SKM-1 treated with dmso at 0.1 percent for 144 hours (cell line): ENCODE data around the gene SSNA1.

Source experiments
- DNase-seq: peaks from one replicate; lab custom pipeline; 2025; ENCODE audit not compliant: unreplicated experiment; lab: John Stamatoyannopoulos, UW

SSNA1 gene

GRCh38 chr9:137182836-137183235 lies 5.6 kb upstream of the SSNA1 start:
- no peak for DNase-seq

GRCh38 chr9:137183980-137184595 lies 4.4 kb upstream of the SSNA1 start:
- no peak for DNase-seq

GRCh38 chr9:137184881-137185660 lies 3.4 kb upstream of the SSNA1 start:
- DNase-seq: no peak

DNA sequence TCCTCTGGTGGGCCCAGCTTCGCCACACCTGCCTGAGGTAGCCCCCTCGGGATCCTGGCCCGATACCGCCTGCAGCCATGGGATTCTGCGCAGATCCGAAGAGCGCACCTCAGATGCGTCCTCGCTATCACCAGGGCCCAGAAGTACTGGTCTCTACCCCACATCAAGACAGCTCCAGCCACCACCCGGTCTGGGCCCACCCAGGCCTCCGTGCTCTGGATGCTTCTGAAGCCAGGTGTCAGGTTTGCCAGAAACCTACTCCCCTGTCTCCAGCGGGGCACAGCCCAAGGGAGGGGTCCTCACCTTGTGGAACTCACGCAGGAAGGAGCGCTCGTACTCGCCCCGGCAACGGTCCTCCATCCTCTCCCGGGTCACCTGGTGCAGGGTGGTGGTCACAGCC lies 2.6 kb upstream of the SSNA1 start:
- DNase-seq: no peak

GRCh38 chr9:137186385-137186784 lies 2.1 kb upstream of the SSNA1 start:
- DNase-seq: no peak

GRCh38 chr9:137187386-137187785 lies 1.1 kb upstream of the SSNA1 start:
- no peak for DNase-seq

GRCh38 chr9:137188086-137188489 lies 388 bp upstream of the SSNA1 start:
- no peak for DNase-seq

DNA sequence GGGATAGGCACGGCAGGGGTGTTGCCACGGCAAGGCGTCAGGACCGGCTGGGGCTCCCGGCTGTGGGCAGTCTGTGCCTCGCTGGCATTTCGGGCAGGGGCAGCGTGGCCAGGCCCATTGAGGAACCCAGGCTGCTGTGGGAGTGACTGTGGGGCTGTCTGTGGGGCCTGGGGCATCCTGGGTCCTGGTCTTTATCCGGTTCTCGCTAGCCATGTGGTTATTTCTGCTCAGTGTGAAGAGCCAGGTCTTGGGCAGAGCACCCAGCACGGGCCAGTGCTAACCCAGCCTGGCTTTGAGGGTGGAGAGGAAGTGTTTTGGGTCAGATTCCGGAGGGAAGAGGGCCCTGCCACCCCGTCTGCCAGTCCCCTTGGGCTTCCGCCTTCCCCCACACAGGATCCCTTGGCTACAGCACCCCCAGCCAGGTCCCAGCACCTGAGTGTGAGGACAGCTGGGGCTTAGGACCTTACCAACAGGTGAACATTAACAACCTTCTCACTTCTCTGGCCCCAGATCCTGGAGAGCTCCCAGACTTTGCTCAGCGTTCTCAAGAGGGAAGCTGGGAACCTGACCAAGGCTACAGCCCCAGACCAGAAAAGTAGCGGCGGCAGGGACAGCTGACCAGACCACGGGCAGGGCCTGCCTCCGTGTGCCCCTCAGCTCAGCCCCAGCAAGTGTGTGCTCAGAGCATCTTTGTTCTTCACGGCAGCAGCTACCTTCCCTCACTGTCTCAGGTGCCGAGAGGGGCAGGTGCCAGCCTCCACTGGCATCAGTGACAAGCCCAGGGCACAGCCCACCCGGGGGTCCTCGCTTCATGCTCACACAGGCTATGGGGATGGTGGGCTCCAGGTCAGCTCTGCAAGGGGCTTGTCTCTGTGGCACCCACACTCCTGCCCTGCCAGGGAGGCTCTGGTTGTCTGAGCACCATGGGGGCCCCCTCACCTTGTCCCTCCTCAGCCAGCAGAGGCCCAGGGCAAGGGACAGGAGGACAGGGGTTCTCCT lies 1.1 kb downstream of the SSNA1 start:
- no peak for DNase-seq

DNA sequence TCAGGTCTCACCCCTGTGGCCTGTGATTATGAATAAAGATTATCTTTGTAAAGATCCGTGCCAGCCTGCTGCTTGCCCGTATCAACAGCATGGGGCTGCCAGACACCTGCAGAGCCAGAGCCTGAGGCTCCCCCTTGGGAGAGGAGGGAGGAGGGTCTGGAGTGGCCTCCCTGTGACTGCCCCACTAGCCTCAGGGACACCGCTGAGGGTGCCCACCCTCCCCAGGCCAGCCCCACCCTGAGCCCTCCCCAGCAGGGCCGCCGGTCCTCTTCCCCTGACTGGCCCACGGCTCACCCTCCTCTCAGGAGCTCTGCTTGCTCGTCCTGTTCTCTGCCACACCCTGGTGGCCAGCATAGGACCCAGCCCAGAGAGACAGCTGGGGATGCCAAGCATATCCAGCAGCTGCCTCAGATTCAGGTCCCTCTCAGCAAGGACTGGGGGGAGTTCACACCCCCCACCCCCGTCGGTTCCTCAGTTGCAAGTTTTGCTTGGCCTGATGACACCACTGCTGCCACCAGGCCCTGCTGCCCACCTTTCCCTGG lies 1.9 kb downstream of the SSNA1 start:
- no peak for DNase-seq

GRCh38 chr9:137191245-137191644 lies 2.8 kb downstream of the SSNA1 start:
- no peak for DNase-seq

DNA sequence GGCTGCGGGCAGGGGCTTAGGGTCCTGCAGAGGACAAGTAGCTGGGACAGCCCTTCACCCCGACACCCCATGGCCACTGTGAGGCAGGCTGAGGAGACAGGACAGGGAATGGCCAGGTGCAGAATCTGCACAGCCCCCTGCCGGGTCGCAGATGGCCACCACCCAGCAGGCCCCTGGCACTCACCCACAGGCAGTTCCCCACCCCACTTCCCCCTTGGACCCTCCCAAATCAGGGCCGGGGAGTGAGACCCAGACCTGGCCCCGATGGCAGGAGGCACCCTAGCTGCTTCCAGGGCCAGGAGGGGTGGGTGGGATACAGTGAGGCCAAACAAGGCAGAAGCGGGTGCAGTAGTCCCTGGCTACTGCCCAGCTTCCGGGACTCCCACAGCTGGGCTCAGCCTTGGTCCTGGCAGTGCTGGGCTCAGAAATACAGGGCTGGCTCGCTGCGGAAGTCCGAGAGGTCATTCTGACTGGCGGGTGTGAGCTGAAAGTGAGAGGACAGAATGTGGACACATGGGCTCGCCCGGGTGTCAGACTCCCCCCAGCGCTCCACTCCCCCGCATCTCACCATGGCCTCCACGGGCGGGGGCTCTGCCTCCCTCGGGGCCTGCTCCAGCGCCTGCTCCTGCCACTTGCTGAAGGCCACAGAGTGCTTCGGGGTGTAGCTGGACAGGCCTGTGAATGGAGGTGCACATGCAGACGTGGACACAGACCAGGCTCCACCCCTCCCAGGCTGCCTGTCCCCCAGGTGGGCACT lies 3.4 kb downstream of the SSNA1 start:
- no peak for DNase-seq

DNA sequence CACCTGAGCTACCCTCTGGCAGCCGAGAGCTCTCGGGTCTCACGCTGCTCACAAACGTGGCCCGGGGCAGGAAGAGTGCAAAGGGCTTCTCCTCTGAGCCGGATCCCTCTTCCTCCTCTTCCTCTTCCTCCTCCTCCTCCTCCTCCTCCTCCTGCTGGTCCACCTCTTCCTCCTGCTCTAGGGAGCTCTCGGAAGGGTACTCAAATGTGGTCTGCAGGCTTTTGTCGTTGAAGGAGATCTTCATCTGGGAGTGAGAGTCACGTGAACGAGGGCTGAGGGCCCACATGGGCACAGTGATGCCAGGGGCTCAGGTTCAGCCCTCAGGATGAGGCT lies 3.9 kb downstream of the SSNA1 start:
- no peak for DNase-seq

- DNase-seq: no peak
Observed at GRCh38 chr9:137192859-137193258, 4.4 kb downstream of the SSNA1 start.

- DNase-seq: no peak
Observed at GRCh38 chr9:137193771-137194170, 5.3 kb downstream of the SSNA1 start.

GRCh38 chr9:137194388-137194787 lies 5.9 kb downstream of the SSNA1 start:
- DNase-seq: no peak

DNA sequence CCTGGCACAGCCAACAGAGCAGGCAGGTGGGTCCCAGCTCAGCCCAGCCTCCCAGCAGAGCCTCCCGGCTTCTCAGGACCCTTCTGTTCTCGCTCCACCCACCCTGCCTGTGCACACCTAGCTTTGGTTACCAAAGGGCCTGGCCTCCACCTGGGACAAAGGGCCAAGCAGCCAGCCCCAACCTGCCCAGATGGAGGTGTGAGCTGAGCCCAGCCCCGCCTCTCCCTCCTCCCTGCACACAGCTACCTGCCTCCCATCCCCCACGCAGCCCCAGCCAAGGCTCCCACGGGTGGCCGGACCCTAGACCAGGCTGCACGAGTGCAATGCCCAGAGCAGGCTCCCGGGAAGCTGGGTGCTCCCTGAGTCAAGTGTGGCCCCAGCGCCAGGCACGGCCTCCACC lies 6.4 kb downstream of the SSNA1 start:
- no peak for DNase-seq

- DNase-seq: no peak
Observed at GRCh38 chr9:137195525-137196220, 7.2 kb downstream of the SSNA1 start.

GRCh38 chr9:137198051-137198901 lies 9.8 kb downstream of the SSNA1 start:
- no peak for DNase-seq

DNA sequence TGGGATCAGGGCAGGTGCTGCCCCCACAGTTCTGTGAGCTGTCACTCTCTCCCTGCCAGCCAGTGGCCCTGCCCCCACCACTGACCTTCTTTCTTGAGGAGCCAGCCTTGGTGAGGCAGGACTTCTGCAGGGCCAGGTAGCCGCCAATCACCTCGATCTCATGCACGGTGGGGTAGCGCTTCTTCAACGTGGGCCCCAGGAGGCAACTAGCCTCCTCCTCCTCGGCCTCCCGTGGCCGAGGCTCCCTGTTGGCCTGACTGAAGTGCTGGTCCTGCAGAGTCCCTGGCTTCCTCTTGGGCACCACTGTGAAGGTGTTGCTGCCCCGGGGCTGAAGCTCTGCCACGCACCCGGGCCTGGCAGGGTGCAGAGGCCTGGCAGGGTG lies 10.4 kb downstream of the SSNA1 start:
- no peak for DNase-seq
